Transverse colon (tissue), 4 donors: ENCODE measurements around the gene ESRRG. TPM values are rescaled to one million over a fixed set of nuclear protein-coding genes. Genes with fewer than 3 reads are reported as not detected.
A peak's percentile ranks its signal among the peaks of the same experiment; 100 is the strongest.

Source experiments
- DNase-seq: peaks from one replicate; pipeline ENCODE4 v3.0.0-alpha.2; 2019
- H3K27ac ChIP-seq, 4 donors: fragments of 200-600 bp; sonication (generic); 2 replicates each; pipeline ENCODE4 v1.5.1; 2016 to 2018; ENCODE audit warnings: inconsistent platforms in 4 of 4
- H3K27me3 ChIP-seq: fragments of 200-600 bp; sonication (generic); 2 replicates; pipeline ENCODE4 v1.5.1; 2017; ENCODE audit warnings: inconsistent platforms
- H3K36me3 ChIP-seq, 4 donors: fragments of 200-600 bp; sonication (generic); 2 replicates each; pipeline ENCODE4 v1.5.1; 2017 to 2019; ENCODE audit warnings: inconsistent platforms in 4 of 4
- H3K4me1 ChIP-seq, 4 donors: fragments of 200-600 bp; sonication (generic); 2 replicates each; pipeline ENCODE4 v1.5.1; 2017 to 2020; ENCODE audit warnings: inconsistent platforms in 4 of 4
- H3K4me3 ChIP-seq, 4 donors: fragments of 200-600 bp; sonication (generic); 1 replicate in 1 of 4; 2 replicates in 3 of 4; pipeline versions ENCODE4 v1.5.1 to v1.6.1; 2017 to 2019; ENCODE audit warnings: inconsistent platforms in 4 of 4
- H3K9me3 ChIP-seq, 2 donors: fragments of 200-600 bp; sonication (generic); 2 replicates each; pipeline ENCODE4 v1.5.1; 2017 to 2019; ENCODE audit warnings: inconsistent platforms in 2 of 2
- CTCF ChIP-seq, 5 experiments: fragments of 200-600 bp in 3 of 5; fragments of 450-650 bp in 2 of 5; sonication (generic) in 3 of 5; IDR thresholded peaks; 1 replicate in 2 of 5; 2 replicates in 3 of 5; pipeline ENCODE4 v1.5.1; 2016 to 2017; ENCODE audit warnings: antibody characterized with exemption in 5 of 5, inconsistent platforms in 3 of 5, mild to moderate bottlenecking in 2 of 5, moderate library complexity in 1 of 5
- EP300 ChIP-seq: sonication (generic); formaldehyde crosslinking; IDR thresholded peaks from one replicate; pipeline ENCODE4 v1.6.1; 2017; ENCODE audit warnings: antibody characterized with exemption, low read depth
- POLR2A ChIP-seq: fragments of 450-650 bp; IDR thresholded peaks from one replicate; pipeline ENCODE4 v1.6.1; 2016; ENCODE audit warnings: antibody characterized with exemption, mild to moderate bottlenecking, moderate library complexity
- POLR2AphosphoS5 ChIP-seq, 3 donors: sonication (generic); formaldehyde crosslinking; IDR thresholded peaks; one replicate each; pipeline ENCODE4 v1.6.1; 2016; ENCODE audit warnings: antibody characterized with exemption in 3 of 3
- WGBS, 2 donors: methylation state at CpG; one replicate each; pipeline ENCODE4 v1.1.5; 2018; ENCODE audit warnings: low coverage in 1 of 2; 5-methylcytosine and 5-hydroxymethylcytosine counted together
- in situ Hi-C, 4 donors: fragments of 200-750 bp; cut with MboI; loops; one replicate each; pipeline versions ENCODE4 v1.15.0 to v1.15.1; 2017; ENCODE audit warnings: low sequenced_read_pairs in 3 of 4, low pct_ligation_motif_present in 1 of 4, low pct_unique_long_range_greater_than_20kb in 1 of 4
- intact Hi-C: fragments of 100-400 bp; cut with DNase I; formaldehyde crosslinking; loops from one replicate; pipeline ENCODE4 v1.15.1; 2023; ENCODE audit warnings: low total_unique reads
- total RNA-seq, 4 donors: library from RNA; depleted of rRNA; stranded (reverse); fragments of >200 nt; gene quantifications; one replicate each; pipeline ENCODE4 v1.1.0, GENCODE V29; 2016

Gene ESRRG
- total RNA-seq, 4 donors from 2014 or later: 0.20 to 1.5 (median 0.50) TPM

- TF ChIP-seq POLR2AphosphoS5 (IDR thresholded peaks at IDR 0.05): no peak
- no peak for TF ChIP-seq EP300
- no peak for TF ChIP-seq CTCF (IDR thresholded peaks at IDR 0.05)
- no peak for TF ChIP-seq POLR2A
- H3K27me3 ChIP-seq: no peaks in the 10 kb centered on the region
- intact Hi-C loops (no loop called here), in situ Hi-C loops (no loop called here)
- no peak overlapping the region for H3K27ac ChIP-seq
- no peaks in the 10 kb centered on the region for H3K9me3 ChIP-seq
- 57 to 85% methylated on average over 2 of the region's 2 CpGs for WGBS, 2 donors
- DNase-seq: no peak
- H3K4me1 ChIP-seq: peaks cover 0 to 4% (median 0%) of the 10 kb centered on the region in 4 donors
- no peaks in the 10 kb centered on the region for H3K36me3 ChIP-seq
- no peak overlapping the region for H3K4me3 ChIP-seq
These were observed 187.5 kb downstream of the ESRRG start for GRCh38 chr1:216535751-216536150.

- H3K9me3 ChIP-seq: no peaks in the 10 kb centered on the region
- no peak for TF ChIP-seq POLR2AphosphoS5 (IDR thresholded peaks at IDR 0.05)
- TF ChIP-seq CTCF (IDR thresholded peaks at IDR 0.05): no peak
- TF ChIP-seq EP300: no peak
- TF ChIP-seq POLR2A: no peak
- no peaks in the 10 kb centered on the region for H3K27me3 ChIP-seq
- peaks cover 0 to 4% (median 0%) of the 10 kb centered on the region in 4 donors for H3K4me1 ChIP-seq
- in situ Hi-C loops (no loop called here), intact Hi-C loops (no loop called here)
- no peak overlapping the region for H3K4me3 ChIP-seq
- WGBS, 2 donors: 75 to 86% methylated on average over 1 of the region's 1 CpG
- DNase-seq: no peak
- no peak overlapping the region for H3K27ac ChIP-seq
- H3K36me3 ChIP-seq: no peaks in the 10 kb centered on the region
These were observed 188.2 kb downstream of the ESRRG start for GRCh38 chr1:216535059-216535458.

- Histone ChIP-seq H3K36me3 (no peaks in the 10 kb centered on the region), H3K9me3 (no peaks in the 10 kb centered on the region), H3K27me3 (no peaks in the 10 kb centered on the region), H3K4me1 (peaks cover 0 to 4% (median 0%) of the 10 kb centered on the region in 4 donors), H3K27ac (no peak overlapping the region), H3K4me3 (no peak overlapping the region)
- TF ChIP-seq POLR2A (no peak), EP300 (no peak), POLR2AphosphoS5 (IDR thresholded peaks at IDR 0.05) (no peak), CTCF (IDR thresholded peaks at IDR 0.05) (no peak)
- intact Hi-C loops (no loop called here), in situ Hi-C loops (no loop called here)
- 60 to 74% methylated on average over 3 to 4 of the region's 4 CpGs for WGBS, 2 donors
- DNase-seq: no peak
These were observed 189.5 kb downstream of the ESRRG start for GRCh38 chr1:216533776-216534175.

GRCh38 chr1:216532251-216532798 lies 190.9 kb downstream of the ESRRG start:
- in situ Hi-C loops (no loop called here), intact Hi-C loops (no loop called here)
- Histone ChIP-seq H3K4me1 (peaks cover 0 to 4% (median 0%) of the 10 kb centered on the region in 4 donors), H3K9me3 (no peaks in the 10 kb centered on the region), H3K27ac (no peak overlapping the region), H3K27me3 (no peaks in the 10 kb centered on the region), H3K4me3 (peak overlapping the region in 1 of 4 donors; percentile 45), H3K36me3 (no peaks in the 10 kb centered on the region)
- DNase-seq: no peak
- WGBS, 2 donors: 87 to 96% methylated on average over 9 of the region's 9 CpGs
- TF ChIP-seq CTCF (IDR thresholded peaks at IDR 0.05) (no peak), POLR2AphosphoS5 (IDR thresholded peaks at IDR 0.05) (no peak), EP300 (no peak), POLR2A (no peak)
